SK-N-SH (cell line): ENCODE results near the gene JPH3. TPM values are rescaled to one million over a fixed set of nuclear protein-coding genes. Genes with fewer than 3 reads are reported as not detected.

Experiments
- CTCF ChIA-PET: fragments of 300-600, 350-600 bp; formaldehyde crosslinking; extraction: SDS; loops from one replicate; lab custom pipeline; 2021; lab: Yijun Ruan, JAX
- POLR2A ChIA-PET: fragments of 350-600 bp; sonication (Branson Sonifier 250); formaldehyde crosslinking; extraction: SDS; loops from one replicate; lab custom pipeline; 2020; ENCODE audit warnings: antibody characterized with exemption, inconsistent platforms; lab: Yijun Ruan, JAX
- DNase-seq: peaks from one replicate; pipeline ENCODE4 v3.0.0; 2012
- H2AFZ ChIP-seq: fragments of 200-600 bp; sonication (generic); 2 replicates; pipeline ENCODE4 v1.8.1; 2016; ENCODE audit warnings: antibody characterized with exemption, mild to moderate bottlenecking, low read depth
- H3F3A ChIP-seq: fragments of 200-600 bp; sonication (generic); replicated peaks from 2 replicates; pipeline ENCODE3; 2016; ENCODE audit warnings: antibody characterized with exemption, mild to moderate bottlenecking; ENCODE audit not compliant: insufficient read depth
- H3K27ac ChIP-seq, 2 experiments: fragments of 200-500 bp in 1 of 2; fragments of 200-600 bp in 1 of 2; sonication (Bioruptor generic) in 1 of 2; sonication (generic), shearing (Covaris generic) in 1 of 2; 2 replicates each; pipeline versions ENCODE4 v1.5.1 to v1.6.1; 2014 to 2016; ENCODE audit warnings: low read depth in 2 of 2, inconsistent platforms in 1 of 2, low read length in 1 of 2, mild to moderate bottlenecking in 1 of 2, mixed read lengths in 1 of 2
- H3K27me3 ChIP-seq: fragments of 200-600 bp; sonication (generic), shearing (Covaris generic); 2 replicates; pipeline ENCODE4 v1.6.1; 2016; ENCODE audit warnings: mixed run types; ENCODE audit not compliant: insufficient read depth
- H3K36me3 ChIP-seq, 2 experiments: fragments of 200-500 bp in 1 of 2; fragments of 200-600 bp in 1 of 2; sonication (Bioruptor generic) in 1 of 2; sonication (generic) in 1 of 2; replicated peaks in 1 of 2; 2 replicates each; pipeline versions ENCODE3 to v1.5.1; 2014 to 2016; ENCODE audit warnings: low read length in 1 of 2, mild to moderate bottlenecking in 1 of 2; ENCODE audit not compliant: insufficient read depth in 2 of 2, control insufficient read depth in 1 of 2
- H3K4me1 ChIP-seq, 2 experiments: fragments of 200-500 bp in 1 of 2; fragments of 200-600 bp in 1 of 2; sonication (Bioruptor generic) in 1 of 2; sonication (generic), shearing (Covaris generic) in 1 of 2; 2 replicates each; pipeline versions ENCODE4 v1.5.1 to v1.6.1; 2014 to 2016; ENCODE audit warnings: low read depth in 1 of 2, low read length in 1 of 2, mixed run types in 1 of 2; ENCODE audit not compliant: insufficient read depth in 2 of 2, control insufficient read depth in 1 of 2
- H3K4me2 ChIP-seq: fragments of 200-600 bp; sonication (generic), shearing (Covaris generic); 2 replicates; pipeline ENCODE4 v1.6.1; 2017; ENCODE audit warnings: mixed run types
- H3K4me3 ChIP-seq, 2 experiments: fragments of 200-500 bp in 1 of 2; fragments of 200-600 bp in 1 of 2; sonication (Bioruptor generic) in 1 of 2; sonication (generic), shearing (Covaris generic) in 1 of 2; 2 replicates each; pipeline versions ENCODE4 v1.5.1 to v1.8.1; 2014 to 2016; ENCODE audit warnings: low read depth in 2 of 2, inconsistent platforms in 1 of 2, low read length in 1 of 2, mild to moderate bottlenecking in 1 of 2, mixed read lengths in 1 of 2, moderate library complexity in 1 of 2
- H3K79me2 ChIP-seq: fragments of 200-600 bp; sonication (generic); 2 replicates; pipeline ENCODE4 v1.8.1; 2017; ENCODE audit warnings: mild to moderate bottlenecking; ENCODE audit not compliant: insufficient read depth
- H3K9ac ChIP-seq: fragments of 200-600 bp; sonication (generic); 2 replicates; pipeline ENCODE4 v1.6.1; 2017; ENCODE audit warnings: mixed run types
- H3K9me2 ChIP-seq: fragments of 200-600 bp; sonication (generic); 2 replicates; pipeline ENCODE4 v1.6.1; 2017; ENCODE audit warnings: mixed run types
- H3K9me3 ChIP-seq: fragments of 200-600 bp; sonication (generic); 2 replicates; pipeline ENCODE4 v1.6.1; 2017; ENCODE audit warnings: mixed run types, mild to moderate bottlenecking, moderate library complexity
- H4K20me1 ChIP-seq: fragments of 200-600 bp; sonication (generic); 2 replicates; pipeline ENCODE4 v1.6.1; 2017; ENCODE audit warnings: mild to moderate bottlenecking, mixed run types; ENCODE audit not compliant: insufficient read depth
- CHD2 ChIP-seq: fragments of 150-350 bp; IDR thresholded peaks from 2 replicates; pipeline ENCODE4 v1.6.1; 2018; ENCODE audit warnings: low read length; ENCODE audit not compliant: partially characterized antibody
- EP300 ChIP-seq, 2 experiments: IDR thresholded peaks; 2 replicates each; pipeline versions ENCODE4 v1.4.0 to v1.6.1; 2012; ENCODE audit warnings: borderline replicate concordance in 1 of 2, low read depth in 1 of 2, low read length in 1 of 2
- FOXM1 ChIP-seq: IDR thresholded peaks from 2 replicates; pipeline ENCODE4 v1.4.0; 2012; ENCODE audit warnings: low read depth, mild to moderate bottlenecking
- GABPA ChIP-seq: IDR thresholded peaks from 2 replicates; pipeline ENCODE4 v1.4.0; 2012; ENCODE audit warnings: low read depth, mild to moderate bottlenecking
- MEF2A ChIP-seq: IDR thresholded peaks from 2 replicates; pipeline ENCODE4 v1.4.0; 2012; ENCODE audit warnings: low read depth, borderline replicate concordance
- NFIC ChIP-seq: IDR thresholded peaks from 2 replicates; pipeline ENCODE4 v1.4.0; 2012; ENCODE audit warnings: borderline replicate concordance
- RFX5 ChIP-seq: IDR thresholded peaks from 2 replicates; pipeline ENCODE4 v1.6.1; 2012; ENCODE audit warnings: mild to moderate bottlenecking, improper control_type of control experiment, low read length
- SMC3 ChIP-seq: IDR thresholded peaks from 2 replicates; pipeline ENCODE4 v1.6.1; 2012; ENCODE audit warnings: low read depth, low read length, improper control_type of control experiment
- TAF1 ChIP-seq: IDR thresholded peaks from 2 replicates; pipeline ENCODE4 v1.6.1; 2012; ENCODE audit warnings: low read depth, mild to moderate bottlenecking, low read length, moderate library complexity, borderline replicate concordance
- WGBS: methylation state at CpG from one replicate; pipeline ENCODE4 v1.1.6; 2017; ENCODE audit warnings: low lambda C conversion rate; 5-methylcytosine and 5-hydroxymethylcytosine counted together
- polyA plus RNA-seq, 3 experiments: library from polyadenylated mRNA; depleted of rRNA; stranded (reverse); fragments of >200 nt; gene quantifications; 2 replicates each; pipeline ENCODE4 v1.2.3, GENCODE V29; 2012
- TF ChIP-seq, protein P1 (sequence below): IDR thresholded peaks from 2 replicates; pipeline ENCODE4; 2012
- TF ChIP-seq, protein P2 (sequence below): IDR thresholded peaks from 2 replicates; pipeline ENCODE4 v1.4.0; 2012; ENCODE audit warnings: low read depth, borderline replicate concordance
- TF ChIP-seq, protein P3 (sequence below): fragments of 150-350 bp; IDR thresholded peaks from 2 replicates; pipeline ENCODE4 v1.6.1; 2017; ENCODE audit warnings: antibody characterized with exemption, low read length, low read depth, borderline replicate concordance

JPH3 gene
- polyA plus RNA-seq, 1 of the 3 experiments (the other 2 are of a cell fraction): 0.25 TPM

DNA sequence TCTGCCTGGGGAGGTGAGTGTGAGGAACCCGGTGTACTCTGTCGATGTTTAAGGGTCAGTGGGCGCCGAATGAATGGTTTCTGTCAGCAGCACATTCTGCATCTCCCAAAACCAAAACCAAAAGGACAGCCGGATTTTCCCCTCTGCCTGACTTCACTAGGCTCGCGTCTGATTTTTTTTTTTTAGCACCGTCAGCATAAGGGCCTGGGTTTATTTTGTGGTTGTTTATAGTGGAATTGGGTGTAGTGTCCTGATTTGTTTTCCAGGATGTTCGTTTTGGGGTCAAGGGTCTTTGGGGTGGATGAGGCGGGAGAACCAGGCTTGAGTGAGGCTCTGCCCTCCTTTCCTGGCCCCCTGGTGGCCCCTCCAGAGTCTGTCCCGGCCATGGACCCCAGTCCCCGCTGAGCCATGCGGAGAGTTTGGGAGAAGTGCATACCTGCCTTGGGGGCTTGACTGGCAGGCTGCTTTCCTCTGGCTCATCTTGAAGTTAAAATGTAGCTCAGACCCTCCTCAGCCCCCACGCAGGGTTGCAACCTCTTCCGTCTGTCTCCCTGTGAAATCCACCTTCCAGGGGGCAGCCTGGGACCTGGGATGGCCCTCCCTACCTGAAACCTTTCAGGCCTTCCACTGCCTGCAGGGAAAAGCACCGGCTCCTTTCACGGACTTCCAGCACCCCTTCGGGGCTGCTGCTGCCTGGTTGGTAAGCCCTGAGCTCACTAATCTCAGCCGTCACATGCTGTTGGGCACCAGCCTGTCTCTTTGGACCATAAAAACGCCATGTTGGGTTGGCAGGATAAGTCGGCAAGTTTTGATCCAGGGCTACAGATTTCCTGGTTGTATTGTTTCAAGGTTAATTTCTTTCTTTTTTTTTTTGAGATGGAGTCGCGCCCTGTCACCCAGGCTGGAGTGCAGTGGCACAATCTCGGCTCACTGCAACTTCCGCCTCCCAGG lies 60.2 kb downstream of the JPH3 start:
- Histone ChIP-seq H3K4me3 (no peak overlapping the region), H4K20me1 (no peaks in the 10 kb centered on the region), H3K9me2 (no peaks in the 10 kb centered on the region), H3K27ac (no peak overlapping the region), H3K36me3 (no peaks in the 10 kb centered on the region), H3K9me3 (no peaks in the 10 kb centered on the region), H3K4me2 (no peak overlapping the region), H3K27me3 (no peaks in the 10 kb centered on the region; the same call in 1 of the 2 replicates), H2AFZ (no peak overlapping the region), H3K4me1 (no peaks in the 10 kb centered on the region), H3K9ac (no peak overlapping the region), H3F3A (no peaks in the 10 kb centered on the region), H3K79me2 (no peaks in the 10 kb centered on the region)
- ChIA-PET CTCF (interaction anchor here (0.9 to 1.2 kb wide), 3 partner anchors 9 to 107 kb away, joined by 3 to 5 read pairs (median 3); no protein-coding TSS in a partner anchor), POLR2A (no interaction called here)
- 68% methylated on average over 21 of the region's 25 CpGs for WGBS
- no peak for DNase-seq
- no peak for TF ChIP-seq EP300 (IDR thresholded peaks at IDR 0.05; ENCODE audit: borderline replicate concordance in 1 of 2, low read depth in 1 of 2, low read length in 1 of 2)
- no peak for TF ChIP-seq TAF1
- no peak for TF ChIP-seq NFIC
- TF ChIP-seq GABPA: no peak
- no peak for TF ChIP-seq SMC3
- TF ChIP-seq, protein P1, sequence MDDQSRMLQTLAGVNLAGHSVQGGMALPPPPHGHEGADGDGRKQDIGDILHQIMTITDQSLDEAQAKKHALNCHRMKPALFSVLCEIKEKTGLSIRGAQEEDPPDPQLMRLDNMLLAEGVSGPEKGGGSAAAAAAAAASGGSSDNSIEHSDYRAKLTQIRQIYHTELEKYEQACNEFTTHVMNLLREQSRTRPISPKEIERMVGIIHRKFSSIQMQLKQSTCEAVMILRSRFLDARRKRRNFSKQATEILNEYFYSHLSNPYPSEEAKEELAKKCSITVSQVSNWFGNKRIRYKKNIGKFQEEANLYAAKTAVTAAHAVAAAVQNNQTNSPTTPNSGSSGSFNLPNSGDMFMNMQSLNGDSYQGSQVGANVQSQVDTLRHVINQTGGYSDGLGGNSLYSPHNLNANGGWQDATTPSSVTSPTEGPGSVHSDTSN: no peak
- no peak for TF ChIP-seq RFX5
- no peak for TF ChIP-seq FOXM1
- TF ChIP-seq, protein P2, sequence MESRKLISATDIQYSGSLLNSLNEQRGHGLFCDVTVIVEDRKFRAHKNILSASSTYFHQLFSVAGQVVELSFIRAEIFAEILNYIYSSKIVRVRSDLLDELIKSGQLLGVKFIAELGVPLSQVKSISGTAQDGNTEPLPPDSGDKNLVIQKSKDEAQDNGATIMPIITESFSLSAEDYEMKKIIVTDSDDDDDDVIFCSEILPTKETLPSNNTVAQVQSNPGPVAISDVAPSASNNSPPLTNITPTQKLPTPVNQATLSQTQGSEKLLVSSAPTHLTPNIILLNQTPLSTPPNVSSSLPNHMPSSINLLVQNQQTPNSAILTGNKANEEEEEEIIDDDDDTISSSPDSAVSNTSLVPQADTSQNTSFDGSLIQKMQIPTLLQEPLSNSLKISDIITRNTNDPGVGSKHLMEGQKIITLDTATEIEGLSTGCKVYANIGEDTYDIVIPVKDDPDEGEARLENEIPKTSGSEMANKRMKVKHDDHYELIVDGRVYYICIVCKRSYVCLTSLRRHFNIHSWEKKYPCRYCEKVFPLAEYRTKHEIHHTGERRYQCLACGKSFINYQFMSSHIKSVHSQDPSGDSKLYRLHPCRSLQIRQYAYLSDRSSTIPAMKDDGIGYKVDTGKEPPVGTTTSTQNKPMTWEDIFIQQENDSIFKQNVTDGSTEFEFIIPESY: no peak

DNA sequence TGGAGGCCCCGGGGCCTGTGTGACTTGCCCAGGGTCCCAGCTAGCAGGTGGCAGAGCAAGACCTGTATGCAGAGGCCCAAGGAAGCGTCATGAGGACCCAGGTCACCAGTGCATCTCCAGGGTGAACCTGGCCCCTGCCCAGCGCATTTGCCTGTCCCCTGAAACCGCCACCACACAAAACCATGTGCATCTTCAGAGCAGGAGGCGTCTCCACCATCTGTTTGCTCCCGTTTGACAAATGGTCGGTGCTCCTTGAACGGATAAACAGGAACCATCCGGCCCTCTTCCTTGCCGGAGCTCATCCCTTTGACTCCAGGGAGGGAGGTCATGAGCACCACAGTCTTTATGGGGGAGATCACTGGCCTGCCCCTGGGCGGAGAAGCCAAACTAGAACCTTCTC lies 62.5 kb downstream of the JPH3 start:
- no peak overlapping the region for H3K4me2 ChIP-seq
- no peaks in the 10 kb centered on the region for H3K9me2 ChIP-seq
- no peaks in the 10 kb centered on the region for H3K4me1 ChIP-seq
- no peaks in the 10 kb centered on the region for H3K9me3 ChIP-seq
- POLR2A ChIA-PET: no interaction called here
- no peak overlapping the region for H3K9ac ChIP-seq
- no peaks in the 10 kb centered on the region for H3K79me2 ChIP-seq
- 62% methylated on average over 10 of the region's 11 CpGs for WGBS
- CTCF ChIA-PET: interaction anchor here (1.3 to 1.5 kb wide), 2 partner anchors 12 to 28 kb away, joined by 3 to 5 read pairs; no protein-coding TSS in a partner anchor
- TF ChIP-seq, protein P3, sequence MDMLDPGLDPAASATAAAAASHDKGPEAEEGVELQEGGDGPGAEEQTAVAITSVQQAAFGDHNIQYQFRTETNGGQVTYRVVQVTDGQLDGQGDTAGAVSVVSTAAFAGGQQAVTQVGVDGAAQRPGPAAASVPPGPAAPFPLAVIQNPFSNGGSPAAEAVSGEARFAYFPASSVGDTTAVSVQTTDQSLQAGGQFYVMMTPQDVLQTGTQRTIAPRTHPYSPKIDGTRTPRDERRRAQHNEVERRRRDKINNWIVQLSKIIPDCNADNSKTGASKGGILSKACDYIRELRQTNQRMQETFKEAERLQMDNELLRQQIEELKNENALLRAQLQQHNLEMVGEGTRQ: no peak
- TF ChIP-seq MEF2A (no peak), CHD2 (no peak)
- TF ChIP-seq, all 33 proteins: peak for 0
- no peaks in the 10 kb centered on the region for H3F3A ChIP-seq
- H3K27ac ChIP-seq: no peak overlapping the region
- H4K20me1 ChIP-seq: no peaks in the 10 kb centered on the region
- no peak for DNase-seq
- no peaks in the 10 kb centered on the region for H3K36me3 ChIP-seq
- no peaks in the 10 kb centered on the region; the same call in 1 of the 2 replicates for H3K27me3 ChIP-seq
- H3K4me3 ChIP-seq: no peak overlapping the region
- H2AFZ ChIP-seq: no peak overlapping the region
